Placental epithelial cell (primary cell): ENCODE data around the gene CEP20. TPM values are rescaled to one million over a fixed set of nuclear protein-coding genes. Genes with fewer than 3 reads are reported as not detected.

ENCODE experiments used
- small RNA-seq: library from RNA; depleted of rRNA; stranded (forward); fragments of <200 nt; gene quantifications from one replicate; pipeline ENCODE3, GENCODE V24; 2012
- total RNA-seq: library from RNA; depleted of rRNA; stranded (reverse); fragments of >200 nt; gene quantifications from 2 replicates; pipeline ENCODE4 v1.2.3, GENCODE V29; 2012

Gene CEP20
- total RNA-seq: 24.7 and 35.2 TPM in 2 replicates

GRCh38 chr16:15888072-15888976, at the start of gene CEP20:
Gene CEP20 (minus strand): TSS chr16:15888603. CDS start chr16:15888585, 18 bp downstream.

DNA sequence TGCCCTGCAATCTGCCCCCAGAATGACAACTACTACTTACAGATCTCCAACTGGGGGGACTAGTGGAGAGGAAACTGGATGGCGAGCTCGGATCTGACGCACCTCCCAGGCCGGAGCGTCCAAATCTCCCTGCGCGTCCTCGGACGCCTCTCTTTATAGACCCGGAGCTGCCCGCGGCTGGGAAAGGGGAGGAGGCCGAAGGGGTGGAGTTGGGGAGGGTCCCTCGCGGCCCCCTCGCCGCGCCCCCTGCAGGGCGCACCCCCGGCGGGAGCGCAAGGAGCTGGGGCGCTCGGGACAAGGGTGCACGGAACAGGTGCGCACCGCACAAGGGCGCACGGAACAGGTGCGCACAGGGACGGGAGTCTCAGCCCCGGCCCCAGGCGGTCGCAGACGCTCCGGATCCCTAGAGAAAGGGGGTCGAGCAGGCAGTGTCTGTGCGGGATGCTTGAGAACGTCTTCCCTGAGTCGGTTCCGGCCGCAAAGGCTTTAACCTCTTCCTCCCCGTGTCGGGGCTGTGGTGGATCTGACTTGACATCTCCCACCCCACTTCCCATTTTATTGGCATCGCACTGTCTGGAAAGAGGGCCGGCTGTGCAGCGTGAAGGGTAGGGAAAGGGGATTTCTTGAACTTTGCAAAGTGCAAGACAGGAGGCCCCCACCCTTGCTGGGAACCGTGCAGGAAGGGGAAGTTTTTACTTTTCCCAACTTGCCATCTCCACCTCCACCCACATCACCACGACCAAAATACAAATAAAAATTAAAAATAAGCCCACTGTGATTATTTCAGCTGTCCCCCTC, 31.3 kb downstream of the CEP20 start, which contains the start of gene MYH11:
Gene MYH11, minus strand, starts transcription at position 128 of the 798 bp plus-strand sequence. CDS start 18,776 bp downstream, outside the sequence.

Small RNA genes lying within 50 kb of the gene (small RNA-seq; reads per million reads assigned to genes)
- gene RNU6-213P: not detected

Other genes with a start within 250 kb of the CEP20 start
- 14.0 and 22.8 TPM in 2 replicates for gene MARF1, start 245.4 kb downstream of the CEP20 start, total RNA-seq
- gene NDE1, start 238.4 kb downstream of the CEP20 start, total RNA-seq: 21.6 and 22.4 TPM in 2 replicates
- not detected in 2 replicates for gene MYH11, start 31.6 kb downstream of the CEP20 start, total RNA-seq
- 13.7 and 14.0 TPM in 2 replicates for gene ABCC1, start 61.0 kb upstream of the CEP20 start, total RNA-seq